Measurements from ENCODE around the gene KCNT1. TPM values are rescaled to one million over a fixed set of nuclear protein-coding genes. Genes with fewer than 3 reads are reported as not detected.

The KCNT1 gene
- total RNA-seq, 2 experiments from 2014 or later, result 0.11 to 0.22 TPM

DNA sequence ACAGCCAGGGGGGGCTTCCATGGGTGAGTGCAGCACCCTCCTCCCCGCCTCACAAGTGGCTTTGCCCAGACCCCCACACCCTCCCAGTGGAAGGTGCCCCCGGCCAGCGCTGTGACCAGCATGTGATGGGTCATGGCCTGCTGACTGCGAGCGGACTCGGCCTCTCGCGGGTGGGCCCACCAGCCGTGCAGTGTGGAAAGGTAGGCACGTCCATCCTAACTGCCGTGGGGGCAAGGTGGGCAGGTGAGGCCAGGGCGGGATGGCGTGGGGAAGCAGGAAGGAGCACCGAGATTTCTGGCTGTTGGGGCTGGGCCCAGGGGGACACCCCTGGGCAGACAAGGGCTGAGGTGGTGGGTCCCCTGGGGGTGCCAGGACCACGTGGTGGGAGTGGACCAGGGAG, 14.8 kb upstream of the KCNT1 start:
- DNase-seq (no peak), ATAC-seq (ENCODE audit: poor library complexity) (no peak)
- Mint-ChIP-seq H3K36me3 (ENCODE audit: low read depth) (no peaks in the 10 kb centered on the region), H3K4me3 (no peak overlapping the region), H3K4me1 (ENCODE audit: low read depth) (no peaks in the 10 kb centered on the region), H3K9me3 (no peaks in the 10 kb centered on the region), H3K27me3 (peaks cover 6% of the 10 kb centered on the region), H3K27ac (no peak overlapping the region)
- intact Hi-C loops (cut with DNase I, micrococcal nuclease), result no loop called here
- no peak overlapping the region for H3K4me3 ChIP-seq (ENCODE audit: low read length)
- H3K4me1 ChIP-seq (ENCODE audit: insufficient read depth, low read length), result no peaks in the 10 kb centered on the region
- CTCF ChIA-PET, result no interaction called here
- TF ChIP-seq, protein P1, sequence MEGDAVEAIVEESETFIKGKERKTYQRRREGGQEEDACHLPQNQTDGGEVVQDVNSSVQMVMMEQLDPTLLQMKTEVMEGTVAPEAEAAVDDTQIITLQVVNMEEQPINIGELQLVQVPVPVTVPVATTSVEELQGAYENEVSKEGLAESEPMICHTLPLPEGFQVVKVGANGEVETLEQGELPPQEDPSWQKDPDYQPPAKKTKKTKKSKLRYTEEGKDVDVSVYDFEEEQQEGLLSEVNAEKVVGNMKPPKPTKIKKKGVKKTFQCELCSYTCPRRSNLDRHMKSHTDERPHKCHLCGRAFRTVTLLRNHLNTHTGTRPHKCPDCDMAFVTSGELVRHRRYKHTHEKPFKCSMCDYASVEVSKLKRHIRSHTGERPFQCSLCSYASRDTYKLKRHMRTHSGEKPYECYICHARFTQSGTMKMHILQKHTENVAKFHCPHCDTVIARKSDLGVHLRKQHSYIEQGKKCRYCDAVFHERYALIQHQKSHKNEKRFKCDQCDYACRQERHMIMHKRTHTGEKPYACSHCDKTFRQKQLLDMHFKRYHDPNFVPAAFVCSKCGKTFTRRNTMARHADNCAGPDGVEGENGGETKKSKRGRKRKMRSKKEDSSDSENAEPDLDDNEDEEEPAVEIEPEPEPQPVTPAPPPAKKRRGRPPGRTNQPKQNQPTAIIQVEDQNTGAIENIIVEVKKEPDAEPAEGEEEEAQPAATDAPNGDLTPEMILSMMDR (IDR thresholded peaks at IDR 0.05), result no peak
- no peaks in the 10 kb centered on the region for H3K36me3 ChIP-seq (ENCODE audit: insufficient read depth, low read length)
- no peaks in the 10 kb centered on the region for H3K27me3 ChIP-seq (ENCODE audit: control insufficient read depth in 1 of 2, insufficient read depth in 2 of 2, low read length in 2 of 2)
- peaks cover 0 to 6% of the 10 kb centered on the region in 2 experiments for H3K9me3 ChIP-seq (ENCODE audit: control insufficient read depth in 1 of 2, insufficient read depth in 1 of 2, low read length in 2 of 2)
- POLR2A ChIA-PET, result no interaction called here
- H3K27ac ChIP-seq (ENCODE audit: low read depth in 1 of 2, low read length in 2 of 2), result no peak overlapping the region

DNA sequence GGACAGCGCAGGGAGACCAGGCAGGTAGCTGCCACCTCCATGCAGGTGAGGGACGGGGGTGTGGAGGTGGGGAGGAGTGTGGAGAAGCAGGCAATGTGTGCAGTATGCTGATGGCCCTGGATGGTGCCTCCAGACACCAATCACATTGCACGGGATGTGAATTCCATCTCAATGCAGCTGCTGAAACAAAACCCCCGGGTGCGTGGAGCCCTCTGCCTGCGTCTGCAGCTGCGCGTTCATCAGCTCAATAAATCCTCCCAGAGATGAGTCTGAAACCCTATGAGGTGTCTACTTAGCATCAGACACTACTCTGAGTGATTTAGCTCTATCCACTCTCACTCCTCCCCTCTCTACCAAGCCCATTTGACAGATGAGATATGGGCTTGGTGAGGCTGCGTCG, 13.0 kb upstream of the KCNT1 start:
- Histone ChIP-seq H3K4me1 (ENCODE audit: insufficient read depth, low read length) (no peaks in the 10 kb centered on the region), H3K4me3 (ENCODE audit: low read length) (no peak overlapping the region), H3K36me3 (ENCODE audit: insufficient read depth, low read length) (no peaks in the 10 kb centered on the region), H3K27ac (ENCODE audit: low read depth in 1 of 2, low read length in 2 of 2) (no peak overlapping the region), H3K27me3 (ENCODE audit: control insufficient read depth in 1 of 2, insufficient read depth in 2 of 2, low read length in 2 of 2) (no peaks in the 10 kb centered on the region), H3K9me3 (ENCODE audit: control insufficient read depth in 1 of 2, insufficient read depth in 1 of 2, low read length in 2 of 2) (peaks cover 0 to 6% of the 10 kb centered on the region in 2 experiments)
- Mint-ChIP-seq H3K27ac (no peak overlapping the region), H3K36me3 (ENCODE audit: low read depth) (no peaks in the 10 kb centered on the region), H3K4me3 (no peak overlapping the region), H3K9me3 (no peaks in the 10 kb centered on the region), H3K4me1 (ENCODE audit: low read depth) (no peaks in the 10 kb centered on the region), H3K27me3 (peaks cover 7% of the 10 kb centered on the region)
- TF ChIP-seq, protein P1 (IDR thresholded peaks at IDR 0.05), result no peak
- DNase-seq (no peak), ATAC-seq (ENCODE audit: poor library complexity) (no peak)
- ChIA-PET CTCF (no interaction called here), POLR2A (interaction anchor here (0.6 kb wide), 1 partner anchor 263 kb away, joined by 3 read pairs; no protein-coding TSS in a partner anchor)
- intact Hi-C loops (cut with DNase I, micrococcal nuclease), result no loop called here

DNA sequence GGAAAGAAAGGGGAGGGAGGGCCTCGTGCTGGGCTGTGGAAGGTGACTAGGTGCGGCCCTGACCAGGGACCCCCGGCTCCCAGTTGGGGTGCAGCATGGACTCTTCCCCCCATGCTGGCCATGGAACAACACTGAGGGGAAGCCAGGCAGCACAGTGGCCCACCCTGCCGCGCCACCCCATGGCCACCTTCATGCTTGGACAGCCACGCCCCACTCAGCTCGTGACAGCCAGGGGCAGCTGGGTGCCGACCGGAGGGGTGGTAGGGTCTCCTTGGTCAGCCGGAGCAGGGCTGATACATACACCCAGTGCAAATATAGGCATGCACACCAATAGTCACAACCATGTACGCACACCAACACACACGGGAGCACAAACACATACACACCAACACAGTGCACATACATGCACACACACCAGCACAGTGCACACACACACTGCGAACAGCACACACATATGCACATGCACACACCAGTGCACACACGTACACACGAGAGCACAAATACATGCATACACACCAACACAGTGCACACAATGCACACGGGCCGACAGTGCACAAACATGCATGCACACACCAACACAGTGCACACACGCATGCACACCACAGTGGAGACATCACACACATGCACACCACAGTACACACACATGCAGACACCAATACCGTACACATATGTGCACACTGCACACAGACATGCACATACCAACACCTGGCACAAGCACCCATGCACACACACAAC, 11.0 kb upstream of the KCNT1 start:
- no peaks in the 10 kb centered on the region for H3K9me3 Mint-ChIP-seq
- Histone ChIP-seq H3K9me3 (ENCODE audit: control insufficient read depth in 1 of 2, insufficient read depth in 1 of 2, low read length in 2 of 2) (peaks cover 0 to 6% of the 10 kb centered on the region in 2 experiments), H3K36me3 (ENCODE audit: insufficient read depth, low read length) (no peaks in the 10 kb centered on the region), H3K27ac (ENCODE audit: low read depth in 1 of 2, low read length in 2 of 2) (no peak overlapping the region), H3K4me1 (ENCODE audit: insufficient read depth, low read length) (no peaks in the 10 kb centered on the region), H3K27me3 (ENCODE audit: control insufficient read depth in 1 of 2, insufficient read depth in 2 of 2, low read length in 2 of 2) (no peaks in the 10 kb centered on the region), H3K4me3 (ENCODE audit: low read length) (no peak overlapping the region)
- H3K4me3 Mint-ChIP-seq, result no peak overlapping the region
- ATAC-seq (ENCODE audit: poor library complexity) (no peak), DNase-seq (no peak)
- intact Hi-C loops (cut with DNase I, micrococcal nuclease), result no loop called here
- CTCF ChIA-PET, result no interaction called here
- H3K36me3 Mint-ChIP-seq (ENCODE audit: low read depth), result no peaks in the 10 kb centered on the region
- TF ChIP-seq, protein P1 (IDR thresholded peaks at IDR 0.05), result no peak
- H3K27me3 Mint-ChIP-seq, result peaks cover 3% of the 10 kb centered on the region
- H3K4me1 Mint-ChIP-seq (ENCODE audit: low read depth), result no peaks in the 10 kb centered on the region
- POLR2A ChIA-PET, result no interaction called here
- H3K27ac Mint-ChIP-seq, result no peak overlapping the region

All from CD4-positive, alpha-beta T cell (primary cell).